HG02970 (cell line): ENCODE measurements around the gene SCIN.
"Not testable (repeated sequence)": the region's sequence is repeated elsewhere in the genome, so short reads cannot be mapped to it uniquely, and the experiment has no call there.

Source experiments
- ATAC-seq: cut with Tn5 transposase; IDR thresholded peaks from one replicate; pipeline ENCODE4 v1.9.1; 2021; ENCODE audit warnings: mild to moderate bottlenecking, moderate library complexity, moderate number of reproducible peaks; ENCODE audit not compliant: unreplicated experiment, low FRiP score

The SCIN gene

DNA sequence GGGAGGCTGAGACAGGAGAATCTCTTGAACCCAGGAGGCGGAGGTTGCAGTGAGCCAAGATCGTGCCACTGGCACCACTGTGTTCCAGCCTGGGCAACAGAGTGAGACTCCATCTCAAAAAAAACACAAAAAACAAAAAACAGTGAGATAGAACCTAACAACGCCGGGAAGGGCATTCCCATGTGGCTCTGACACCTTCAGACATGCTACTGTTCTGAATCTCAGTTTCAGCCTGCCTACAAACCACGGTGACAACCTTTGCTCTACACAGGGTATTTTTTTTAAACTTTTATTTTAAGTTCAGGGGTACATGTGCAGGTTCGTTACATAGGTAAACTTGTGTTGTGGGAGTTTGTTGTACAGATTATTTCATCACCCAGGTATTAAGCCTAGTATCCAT is 74.7 kb downstream of the SCIN start:
- not testable (repeated sequence) for ATAC-seq

DNA sequence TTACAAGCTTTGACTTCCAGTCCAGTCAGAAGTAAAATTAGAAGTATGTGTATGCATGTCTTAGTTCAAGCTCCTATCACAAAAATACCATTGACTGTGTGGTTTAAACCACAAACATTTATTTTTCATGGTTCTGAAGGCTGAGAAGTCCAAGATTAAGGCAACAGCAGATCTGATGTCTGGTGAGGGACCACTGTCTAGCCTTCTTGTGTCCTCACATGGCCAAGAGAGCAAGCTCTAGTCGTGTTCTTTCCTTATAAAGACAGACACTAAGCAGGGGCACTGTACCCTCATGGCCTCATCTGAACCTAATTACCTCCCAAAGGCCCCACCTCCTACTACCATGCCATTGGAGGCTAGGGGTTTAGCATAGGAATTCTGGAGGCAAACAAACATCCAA is 75.6 kb downstream of the SCIN start:
- ATAC-seq, result no peak

DNA sequence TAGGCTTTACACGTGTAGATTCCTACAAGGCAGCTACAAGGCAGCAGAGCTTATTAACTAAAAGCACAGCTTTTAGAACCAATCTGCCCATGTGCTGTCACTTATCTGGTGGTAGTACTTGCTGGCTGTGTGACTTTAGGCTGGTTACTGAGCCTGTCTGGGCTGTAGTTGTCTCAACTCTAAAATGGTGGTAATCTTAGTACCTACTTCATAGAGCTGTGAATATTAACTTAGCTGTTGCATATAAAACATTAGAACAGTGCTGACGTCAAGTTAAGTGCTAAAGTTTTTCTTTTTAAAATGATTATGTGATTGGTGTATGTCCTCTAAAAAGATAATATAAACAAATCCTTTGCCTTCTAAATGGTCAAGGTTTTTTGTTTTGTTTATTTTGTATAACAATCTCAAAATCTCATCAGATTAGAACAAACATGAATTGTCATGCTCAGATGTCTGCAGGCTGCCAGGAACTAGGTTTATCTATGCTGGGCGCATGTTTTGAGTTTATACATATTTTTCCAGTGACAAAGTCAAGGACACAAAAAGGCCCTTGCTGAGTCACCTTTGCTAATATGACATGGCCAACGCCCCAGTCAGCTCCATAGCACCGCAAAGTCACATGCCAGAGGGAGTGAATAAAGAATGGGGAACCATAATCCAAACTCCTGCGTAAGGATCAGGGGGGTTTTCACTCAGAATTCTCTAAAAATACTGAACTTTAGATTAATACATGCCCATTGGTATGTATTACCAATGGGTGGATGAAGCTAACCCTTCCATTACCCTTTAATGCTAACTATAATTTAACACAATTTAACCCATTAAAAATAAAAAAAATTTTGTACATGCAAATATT is 77.1 kb downstream of the SCIN start:
- no peak for ATAC-seq

DNA sequence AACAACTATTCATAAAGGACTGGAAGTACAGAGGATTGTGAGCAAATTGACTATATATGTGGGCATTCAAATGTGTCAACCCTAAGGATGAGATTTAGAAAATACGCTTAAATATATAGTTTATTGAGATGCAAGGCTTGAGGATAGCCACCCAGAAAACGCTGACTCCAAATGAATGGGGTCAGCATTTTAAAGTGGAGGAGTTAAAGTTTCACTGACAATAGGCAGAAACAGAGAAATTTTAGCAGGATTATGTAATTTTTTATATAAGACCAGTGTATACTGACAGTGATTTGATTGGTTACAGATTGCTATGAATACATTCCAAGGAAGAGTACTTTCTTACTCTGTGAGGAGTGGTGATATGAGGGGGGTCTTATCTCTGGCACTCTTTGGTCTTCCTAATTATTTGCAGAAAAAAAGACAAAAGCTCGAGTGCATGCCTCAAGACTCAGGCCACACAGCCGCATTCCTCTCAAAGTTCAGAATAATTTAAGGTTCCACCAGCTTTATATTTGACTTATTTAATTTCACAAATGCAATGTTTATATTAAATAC is 78.3 kb downstream of the SCIN start:
- ATAC-seq, result no peak

DNA sequence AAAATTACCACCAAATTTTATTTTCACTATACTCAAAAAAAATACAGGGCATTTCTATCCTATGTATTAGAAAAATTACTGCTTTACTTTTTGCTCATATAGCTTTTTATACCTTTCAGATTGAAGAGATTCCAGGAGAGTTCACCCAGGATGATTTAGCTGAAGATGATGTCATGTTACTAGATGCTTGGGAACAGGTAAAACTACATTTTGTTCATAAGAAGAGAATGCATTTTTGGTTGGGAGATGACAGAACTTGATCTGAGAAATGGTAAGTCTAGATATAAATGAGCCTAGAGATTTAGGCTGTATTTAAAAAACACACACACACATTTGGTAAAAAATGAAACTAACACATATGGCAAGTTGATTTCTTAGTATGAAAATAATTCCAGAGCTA is 78.8 kb downstream of the SCIN start:
- no peak for ATAC-seq

DNA sequence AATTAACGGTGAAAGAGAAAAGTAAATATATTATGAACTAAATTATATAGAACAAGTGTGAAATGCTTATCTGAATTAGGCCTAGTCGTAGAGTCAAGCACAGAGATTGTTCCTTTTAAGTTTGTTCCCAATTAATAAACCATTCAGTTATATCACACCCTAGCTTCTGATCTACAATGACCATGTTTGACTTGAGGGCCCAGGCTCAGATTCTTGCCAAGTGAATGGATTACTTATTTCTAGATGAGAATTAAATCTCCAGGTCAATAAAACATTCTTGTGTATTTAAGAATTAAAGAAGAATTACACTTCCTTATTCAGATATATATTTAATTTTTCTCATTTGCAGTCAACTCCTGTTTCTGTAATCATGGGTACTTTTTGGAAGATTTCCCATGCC is 79.6 kb downstream of the SCIN start:
- ATAC-seq, result no peak

DNA sequence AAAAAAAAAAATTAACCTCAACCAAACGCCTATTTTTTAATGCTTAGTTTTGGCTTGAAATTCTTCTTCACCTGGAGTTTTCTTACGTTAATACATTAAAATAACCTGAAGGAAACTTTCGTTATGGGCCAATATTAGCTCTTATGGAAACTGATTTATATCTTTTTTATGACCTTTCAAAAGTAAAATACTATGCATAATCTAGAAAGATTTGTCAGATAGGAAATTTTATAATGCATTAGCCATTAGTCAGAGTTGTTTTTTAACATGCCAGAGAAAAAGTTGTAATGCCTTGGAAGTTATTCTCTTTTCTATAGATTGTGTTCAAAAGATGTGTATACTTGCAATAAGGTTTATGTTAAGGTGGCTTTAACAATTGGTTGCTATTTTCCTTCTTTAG is 82.6 kb downstream of the SCIN start:
- ATAC-seq, result no peak

DNA sequence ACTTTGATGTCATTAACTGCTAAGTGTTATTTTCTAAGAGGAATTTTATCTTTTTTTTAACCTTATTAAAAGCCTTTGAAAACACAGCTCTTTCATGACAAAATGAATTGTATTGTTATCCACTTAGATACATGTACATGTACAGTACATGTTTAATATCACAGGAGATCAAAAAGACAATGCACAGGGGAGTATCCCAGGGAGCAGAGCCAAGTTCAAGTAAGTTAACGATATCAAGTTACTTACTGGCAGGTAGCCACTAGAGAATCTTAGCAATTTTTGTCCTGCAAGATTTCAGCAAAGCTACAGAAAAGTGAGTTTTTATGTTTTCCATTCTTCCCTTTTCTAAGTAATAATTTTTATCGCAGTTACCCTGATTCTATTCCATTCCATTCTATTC is 83.0 kb downstream of the SCIN start:
- no peak for ATAC-seq

DNA sequence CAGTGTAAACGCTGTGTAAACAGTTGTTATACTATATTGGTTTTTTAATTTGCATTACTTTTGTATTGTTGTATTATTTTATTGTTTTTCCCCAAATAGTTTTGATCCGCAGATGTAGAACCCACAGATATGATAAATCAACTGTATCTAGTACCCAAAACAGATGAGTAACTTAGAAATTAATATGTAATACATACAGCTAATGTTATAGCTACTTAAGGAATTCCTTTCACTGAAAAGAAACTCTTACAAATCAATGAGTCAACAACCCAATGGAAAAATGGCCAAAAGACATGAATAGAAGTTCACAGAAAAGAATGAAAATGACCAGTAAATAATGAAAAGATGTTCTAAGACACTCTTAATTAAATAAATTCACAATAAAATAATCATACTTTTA is 84.6 kb downstream of the SCIN start:
- no peak for ATAC-seq

DNA sequence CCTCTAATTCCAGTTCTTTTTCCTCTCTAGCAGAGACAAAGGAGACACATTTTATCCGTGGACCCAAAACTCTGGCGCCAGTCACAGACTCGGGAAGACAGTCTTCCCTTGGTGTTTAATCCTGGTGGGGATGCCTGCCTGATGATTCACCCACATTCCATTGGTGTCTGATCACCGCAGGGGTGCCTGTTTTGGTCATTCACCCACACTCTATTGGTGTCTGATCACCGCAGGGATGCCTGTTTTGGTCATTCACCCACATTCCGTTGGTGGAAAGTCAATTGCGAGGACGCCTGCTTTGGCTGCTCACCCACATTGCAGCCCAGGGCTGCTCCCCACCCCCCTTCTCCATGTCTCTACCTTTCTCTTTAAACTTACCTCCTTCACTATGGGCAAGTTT is 89.9 kb downstream of the SCIN start:
- ATAC-seq, result not testable (repeated sequence)

DNA sequence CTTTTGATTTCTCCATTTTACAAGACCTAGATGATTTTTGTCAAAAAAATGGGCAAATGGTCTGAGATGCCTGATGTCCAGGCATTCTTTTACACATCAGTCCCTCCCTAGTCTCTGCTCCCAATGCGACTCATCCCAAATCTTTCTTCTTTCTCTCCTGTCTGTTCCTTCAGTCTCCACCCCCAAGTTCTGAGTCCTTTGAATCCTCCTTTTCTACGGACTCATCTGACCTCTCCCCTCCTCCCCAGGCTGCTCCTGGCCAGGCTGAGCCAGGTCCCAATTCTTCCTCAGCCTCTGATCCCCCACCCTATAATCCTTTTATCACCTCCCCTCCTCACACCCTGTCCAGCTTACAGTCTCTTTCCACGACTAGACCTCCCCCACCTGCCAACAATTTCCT is 90.5 kb downstream of the SCIN start:
- not testable (repeated sequence) for ATAC-seq

DNA sequence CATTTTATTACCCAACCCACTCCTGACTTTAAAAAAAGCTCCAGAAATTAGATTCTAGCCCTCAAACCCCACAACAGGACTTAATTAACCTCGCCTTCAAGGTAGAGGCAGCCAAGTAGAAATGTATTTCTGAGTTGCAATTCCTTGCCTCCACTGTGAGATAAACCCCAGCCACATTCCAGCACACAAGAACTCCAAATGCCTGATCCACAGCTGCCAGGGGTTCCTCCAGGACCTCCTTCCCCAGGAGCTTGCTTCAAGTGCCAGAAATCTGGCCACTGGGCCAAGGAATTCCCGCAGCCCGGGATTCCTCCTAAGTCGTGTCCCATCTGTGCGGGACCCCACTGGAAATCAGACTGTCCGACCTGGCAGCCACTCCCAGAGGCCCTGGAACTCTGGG is 91.1 kb downstream of the SCIN start:
- no peak for ATAC-seq

DNA sequence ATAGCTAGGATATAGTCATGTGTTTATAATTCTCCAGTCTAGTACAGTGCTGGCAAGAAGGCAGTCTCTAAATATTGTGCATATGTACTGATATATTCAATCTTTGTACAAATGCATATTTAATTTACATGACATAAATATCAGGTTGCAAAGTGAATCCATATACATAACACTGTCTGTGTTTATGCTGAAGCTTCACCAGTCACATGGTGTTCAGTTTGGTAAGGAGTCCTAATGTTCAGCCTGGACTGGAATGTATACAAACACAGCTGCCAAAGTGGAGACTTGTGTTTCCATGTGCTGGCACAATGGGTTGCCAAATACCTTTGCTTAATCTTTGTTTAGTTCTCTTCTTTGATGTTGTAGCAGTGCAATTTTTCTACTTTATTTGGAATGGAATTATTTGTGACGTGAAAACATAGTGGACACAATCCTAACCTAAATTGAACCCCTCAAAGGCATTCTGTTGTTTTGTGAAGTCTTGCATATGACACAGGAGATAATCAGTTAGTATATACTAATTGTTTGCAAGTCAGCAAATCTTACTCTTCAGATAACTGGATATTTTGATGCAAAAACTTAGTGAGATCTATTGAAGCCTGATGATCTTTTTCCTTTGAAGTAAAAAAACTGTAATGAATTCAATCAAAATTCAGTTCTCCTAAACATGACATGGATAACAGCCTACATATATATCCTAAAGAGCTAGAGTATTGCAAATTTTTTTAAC is 99.6 kb downstream of the SCIN start:
- no peak for ATAC-seq

DNA sequence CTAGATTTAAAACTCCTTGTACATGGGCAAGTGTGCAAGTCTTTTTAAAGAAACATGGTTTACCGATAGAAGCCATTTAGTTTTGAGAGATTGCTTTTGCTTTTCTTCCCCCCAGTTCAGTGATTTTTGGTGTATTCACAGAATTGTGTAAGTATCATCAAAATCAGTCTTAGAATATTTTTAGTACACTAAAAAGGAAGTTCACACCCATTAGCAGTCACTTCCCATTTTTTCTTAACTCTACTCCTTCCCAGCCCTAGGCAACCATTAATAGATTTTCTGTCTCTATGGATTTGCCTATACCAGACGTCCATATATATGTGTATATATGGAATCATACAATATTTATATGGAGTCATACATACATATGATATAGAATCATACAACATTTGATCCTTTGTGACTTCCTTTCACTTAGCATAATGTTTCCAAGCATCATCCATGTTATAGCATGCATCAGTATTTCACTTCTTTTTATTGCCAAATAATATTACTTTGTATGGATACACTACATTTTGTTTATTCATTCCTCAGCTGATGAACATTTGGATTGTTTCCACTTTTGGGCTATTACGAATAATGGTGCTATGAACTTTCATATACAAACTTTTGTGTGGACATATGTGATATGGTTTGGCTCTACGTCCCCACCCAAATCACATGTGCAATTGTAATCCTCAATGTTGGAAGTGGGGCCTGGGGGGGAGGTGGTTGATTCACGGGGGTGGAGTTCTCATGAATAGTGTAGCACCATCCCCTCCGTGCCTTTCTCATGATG is 100.4 kb downstream of the SCIN start:
- no peak for ATAC-seq

DNA sequence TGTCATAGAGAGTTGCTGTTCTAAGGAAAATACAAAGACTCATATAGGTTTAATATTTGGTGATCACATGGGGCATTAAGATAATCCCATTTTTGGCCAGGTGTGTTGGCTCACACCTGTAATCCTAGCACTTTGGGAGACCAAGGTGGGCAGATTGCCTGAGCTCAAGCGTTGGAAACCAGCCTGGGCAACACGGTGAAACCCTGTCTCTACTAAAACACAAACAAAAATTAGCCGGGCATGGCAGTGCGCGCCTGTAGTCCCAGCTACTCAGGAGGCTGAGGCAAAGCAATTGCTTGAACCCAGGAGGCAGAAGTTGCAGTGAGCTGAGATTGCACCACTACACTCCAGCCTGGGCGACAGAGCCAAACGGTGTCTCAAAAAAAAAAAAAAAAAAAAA is 102.9 kb downstream of the SCIN start:
- not testable (repeated sequence) for ATAC-seq

DNA sequence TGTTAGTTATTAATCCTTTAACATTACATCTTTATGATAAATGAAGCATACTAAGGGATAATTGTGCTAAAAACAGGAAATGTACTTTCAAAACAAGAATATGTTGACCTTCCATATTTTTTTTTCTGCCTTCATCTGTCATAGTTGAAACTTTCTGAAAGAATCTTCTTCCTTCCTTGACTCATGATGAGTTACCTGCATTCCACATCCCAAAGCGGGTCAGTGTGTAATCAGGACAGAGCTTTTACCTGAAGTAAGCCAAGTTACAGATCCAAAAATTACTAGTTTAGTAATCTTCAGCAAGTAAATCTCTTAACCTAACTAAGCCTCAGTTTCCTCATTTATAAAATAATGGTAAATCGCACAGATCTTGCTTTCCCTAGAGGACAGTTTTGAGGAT is 103.5 kb downstream of the SCIN start:
- no peak for ATAC-seq

DNA sequence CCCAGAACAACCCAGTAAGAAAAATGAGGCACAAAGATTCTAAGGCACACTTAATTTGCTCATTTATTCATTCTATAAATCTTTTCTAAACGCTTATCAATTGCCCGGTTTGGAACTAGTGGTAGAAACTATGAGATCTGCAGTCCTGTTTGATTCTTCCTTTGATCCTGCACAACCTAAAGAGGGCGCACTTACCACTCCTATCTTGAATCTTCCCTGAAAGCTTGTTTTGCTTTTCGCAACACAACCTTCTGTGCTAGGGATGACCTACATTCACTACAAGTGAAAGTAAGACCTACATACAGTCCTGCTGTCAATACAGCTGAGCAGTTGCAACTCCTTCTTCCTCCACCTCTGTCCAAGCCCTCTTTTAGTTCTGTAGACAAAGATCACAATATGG is 104.3 kb downstream of the SCIN start:
- ATAC-seq, result peak; percentile 53

DNA sequence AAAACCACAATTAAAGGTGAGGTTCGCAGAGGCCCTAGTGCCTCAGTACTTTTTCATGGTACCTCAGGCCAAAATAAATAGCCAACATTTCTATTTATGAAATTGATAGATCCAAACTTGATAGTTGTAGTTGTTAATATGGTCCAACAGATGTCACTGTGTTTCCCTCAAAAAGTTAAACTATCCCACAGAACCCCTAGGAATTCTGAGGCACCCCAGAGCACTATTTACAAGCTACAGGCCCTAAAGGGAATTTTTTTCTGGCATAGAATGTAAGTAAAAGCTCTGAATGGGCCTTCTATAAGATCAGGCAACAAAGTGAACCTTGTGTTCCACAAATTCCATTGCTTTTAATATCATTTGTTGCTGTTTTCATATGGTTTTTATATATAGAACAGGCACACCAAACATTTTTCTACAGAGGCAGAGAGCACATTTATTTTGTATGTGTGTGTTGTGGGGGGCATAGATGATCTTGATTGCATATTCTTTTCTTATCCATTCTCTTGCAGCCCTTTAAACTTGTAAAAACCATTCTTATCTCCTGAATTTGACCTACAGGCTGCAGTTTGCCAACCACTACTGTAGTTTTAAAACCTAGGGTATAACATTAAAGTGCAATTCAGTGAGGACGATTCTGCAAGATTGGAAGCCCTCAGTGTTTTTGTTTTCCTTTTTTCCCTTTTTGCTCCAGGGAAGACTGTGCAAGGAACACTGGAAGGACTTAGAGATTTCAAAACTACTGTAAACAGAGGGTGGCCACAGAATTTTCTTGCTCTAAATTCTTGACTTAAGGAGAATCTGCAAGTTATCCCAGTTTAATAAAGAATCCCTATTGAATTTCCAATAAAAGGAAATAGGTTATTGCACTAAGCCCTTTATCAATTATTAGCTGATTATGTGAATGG is 113.4 kb downstream of the SCIN start:
- no peak for ATAC-seq

DNA sequence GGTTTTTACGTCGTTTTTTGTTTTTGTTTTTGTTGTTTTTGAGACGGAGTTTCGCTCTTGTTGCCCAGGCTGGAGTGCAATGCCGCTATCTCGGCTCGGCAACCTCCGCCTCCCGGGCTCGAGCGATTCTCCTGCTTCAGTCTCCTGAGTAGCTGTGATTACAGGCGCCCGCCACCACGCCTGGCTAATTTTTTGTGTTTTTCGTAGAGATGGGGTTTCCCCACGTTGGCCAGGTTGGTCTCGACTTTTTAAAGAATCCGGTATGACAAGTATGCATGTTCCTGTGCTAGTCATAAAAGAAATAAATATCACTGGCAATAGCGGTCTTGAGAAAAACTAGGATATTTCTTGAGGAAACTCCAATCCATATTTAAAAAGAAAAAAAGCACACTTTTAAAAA is 114.2 kb downstream of the SCIN start:
- no peak for ATAC-seq

DNA sequence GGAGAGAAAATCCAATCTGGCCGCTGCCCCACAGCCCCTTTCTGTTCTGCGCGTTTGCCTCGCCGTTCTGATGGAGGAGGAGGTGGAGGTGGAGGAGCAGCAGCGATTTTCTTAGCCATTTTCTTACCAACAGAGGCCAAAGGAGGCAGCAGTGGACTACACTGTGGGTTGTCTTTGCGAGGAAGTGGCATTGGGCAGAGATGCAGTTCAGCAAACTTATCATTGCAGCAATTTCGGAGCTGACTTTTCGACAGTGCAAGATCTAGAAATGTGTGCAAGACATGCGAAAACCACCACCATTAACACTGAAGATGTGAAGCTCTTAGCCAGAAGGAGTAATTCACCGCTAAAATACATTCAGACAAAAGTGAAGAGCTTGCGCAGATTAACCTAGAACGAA is 115.0 kb downstream of the SCIN start:
- no peak for ATAC-seq
